ENCODE results near the gene TSNAX. TPM values are rescaled to one million over a fixed set of nuclear protein-coding genes. Genes with fewer than 3 reads are reported as not detected.

The TSNAX gene
- total RNA-seq, 1 experiment from 2014 or later: 38.0 TPM

DNA sequence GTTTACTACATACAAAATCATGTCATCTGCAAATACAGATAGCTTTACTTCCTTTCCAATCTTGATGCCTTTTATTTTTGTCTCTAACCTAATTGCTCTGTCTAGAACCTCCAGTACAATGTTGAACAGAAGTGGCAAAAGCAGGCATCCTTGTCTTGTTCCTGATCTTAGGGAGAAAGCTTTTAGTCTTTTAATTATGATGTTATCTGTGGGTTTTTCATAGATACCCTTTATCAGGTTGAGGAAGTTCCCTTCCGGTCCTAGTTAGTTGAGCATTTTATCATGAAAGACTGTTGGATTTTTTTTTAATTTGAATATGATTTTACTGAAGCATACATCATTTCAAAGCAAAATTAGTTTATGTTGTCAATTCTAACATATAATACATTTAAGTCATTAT is 52.4 kb downstream of the TSNAX start:
- Mint-ChIP-seq H3K9me3 (no peaks in the 10 kb centered on the region), H3K4me3 (no peak overlapping the region), H3K36me3 (no peaks in the 10 kb centered on the region), H3K27ac (no peak overlapping the region), H3K4me1 (no peaks in the 10 kb centered on the region), H3K27me3 (ENCODE audit: low read depth) (no peaks in the 10 kb centered on the region)
- ChIA-PET POLR2A (no interaction called here), CTCF (no interaction called here)
- no peak for DNase-seq (ENCODE audit: low spot score)
- TF ChIP-seq ZNF423 (CRISPR knock-in tag; IDR thresholded peaks at IDR 0.05) (no peak), CREM (CRISPR knock-in tag; IDR thresholded peaks at IDR 0.05) (no peak), ELF4 (CRISPR knock-in tag; IDR thresholded peaks at IDR 0.05; ENCODE audit: low read depth) (no peak)
- ATAC-seq: no peak

DNA sequence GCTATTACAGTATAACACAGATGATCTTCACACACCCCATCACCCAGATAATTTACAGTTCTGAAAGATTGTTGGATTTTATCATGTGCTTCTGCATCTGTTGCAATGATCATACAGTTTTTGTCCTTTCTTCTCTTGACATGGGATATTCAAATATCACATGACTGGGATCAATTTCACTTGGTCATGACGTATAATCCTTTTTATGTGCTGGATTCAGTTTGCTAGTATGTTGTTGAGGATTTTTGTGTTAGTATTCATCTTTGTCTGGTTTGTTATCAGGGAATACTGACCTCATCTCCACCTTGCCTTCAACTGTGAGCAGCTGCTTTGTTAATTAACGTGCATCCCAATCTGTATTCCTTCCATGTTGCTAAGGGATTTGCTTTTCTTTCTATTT is 53.4 kb downstream of the TSNAX start:
- H3K36me3 Mint-ChIP-seq: no peaks in the 10 kb centered on the region
- no peak overlapping the region for H3K27ac Mint-ChIP-seq
- POLR2A ChIA-PET: interaction anchor here (0.7 kb wide), 1 partner anchor 123 kb away, joined by 3 read pairs; no protein-coding TSS in a partner anchor
- no peak for DNase-seq (ENCODE audit: low spot score)
- no peak overlapping the region for H3K4me3 Mint-ChIP-seq
- H3K9me3 Mint-ChIP-seq: no peaks in the 10 kb centered on the region
- no peak for ATAC-seq
- H3K27me3 Mint-ChIP-seq (ENCODE audit: low read depth): no peaks in the 10 kb centered on the region
- H3K4me1 Mint-ChIP-seq: no peaks in the 10 kb centered on the region
- CTCF ChIA-PET: no interaction called here
- TF ChIP-seq USF1 (CRISPR knock-in tag; IDR thresholded peaks at IDR 0.05) (no peak), AFF4 (CRISPR knock-in tag; IDR thresholded peaks at IDR 0.05; ENCODE audit: borderline replicate concordance) (no peak), SOX15 (CRISPR knock-in tag; IDR thresholded peaks at IDR 0.05) (no peak), HMGA2 (CRISPR knock-in tag; IDR thresholded peaks at IDR 0.05) (no peak), ZNF138 (CRISPR knock-in tag; conservative IDR thresholded peaks at IDR 0.05) (no peak), CREB1 (CRISPR knock-in tag; IDR thresholded peaks at IDR 0.05) (no peak), ZNF317 (CRISPR knock-in tag; IDR thresholded peaks at IDR 0.05; ENCODE audit: borderline replicate concordance, low read depth) (no peak), SP1 (CRISPR knock-in tag; conservative IDR thresholded peaks at IDR 0.05) (no peak), ATF3 (CRISPR knock-in tag; conservative IDR thresholded peaks at IDR 0.05) (no peak), FOXJ3 (CRISPR knock-in tag; IDR thresholded peaks at IDR 0.05; ENCODE audit: borderline replicate concordance) (no peak)
- TF ChIP-seq, protein P1, sequence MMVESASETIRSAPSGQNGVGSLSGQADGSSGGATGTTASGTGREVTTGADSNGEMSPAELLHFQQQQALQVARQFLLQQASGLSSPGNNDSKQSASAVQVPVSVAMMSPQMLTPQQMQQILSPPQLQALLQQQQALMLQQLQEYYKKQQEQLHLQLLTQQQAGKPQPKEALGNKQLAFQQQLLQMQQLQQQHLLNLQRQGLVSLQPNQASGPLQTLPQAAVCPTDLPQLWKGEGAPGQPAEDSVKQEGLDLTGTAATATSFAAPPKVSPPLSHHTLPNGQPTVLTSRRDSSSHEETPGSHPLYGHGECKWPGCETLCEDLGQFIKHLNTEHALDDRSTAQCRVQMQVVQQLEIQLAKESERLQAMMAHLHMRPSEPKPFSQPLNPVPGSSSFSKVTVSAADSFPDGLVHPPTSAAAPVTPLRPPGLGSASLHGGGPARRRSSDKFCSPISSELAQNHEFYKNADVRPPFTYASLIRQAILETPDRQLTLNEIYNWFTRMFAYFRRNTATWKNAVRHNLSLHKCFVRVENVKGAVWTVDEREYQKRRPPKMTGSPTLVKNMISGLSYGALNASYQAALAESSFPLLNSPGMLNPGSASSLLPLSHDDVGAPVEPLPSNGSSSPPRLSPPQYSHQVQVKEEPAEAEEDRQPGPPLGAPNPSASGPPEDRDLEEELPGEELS (CRISPR knock-in tag; IDR thresholded peaks at IDR 0.05): no peak

DNA sequence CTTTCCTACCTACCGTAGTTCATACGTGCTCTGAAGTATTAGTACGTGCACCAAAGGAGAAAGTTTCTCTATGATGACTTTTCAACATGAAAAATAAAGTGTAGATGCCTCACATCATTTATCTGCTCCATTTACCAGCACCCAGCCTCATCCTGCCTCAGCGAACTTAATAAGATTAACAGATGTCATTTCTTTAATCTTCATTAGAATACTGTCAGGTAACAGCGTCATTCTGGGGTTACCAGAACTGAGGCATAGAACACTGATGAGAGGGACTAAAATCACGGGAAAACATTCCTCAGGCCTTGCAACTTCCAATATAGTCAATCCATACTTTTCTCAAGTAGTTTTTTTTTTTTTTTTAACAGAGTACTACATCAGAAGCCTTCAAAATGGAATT is 54.9 kb downstream of the TSNAX start:
- POLR2A ChIA-PET: no interaction called here
- TF ChIP-seq ELF4 (CRISPR knock-in tag; IDR thresholded peaks at IDR 0.05; ENCODE audit: low read depth): no peak
- no peak for TF ChIP-seq ZNF532 (CRISPR knock-in tag; IDR thresholded peaks at IDR 0.05; ENCODE audit: borderline replicate concordance)
- TF ChIP-seq ZNF416 (CRISPR knock-in tag; IDR thresholded peaks at IDR 0.05): no peak
- TF ChIP-seq RELA (CRISPR knock-in tag; IDR thresholded peaks at IDR 0.05; ENCODE audit: borderline replicate concordance): no peak
- TF ChIP-seq, protein P2, sequence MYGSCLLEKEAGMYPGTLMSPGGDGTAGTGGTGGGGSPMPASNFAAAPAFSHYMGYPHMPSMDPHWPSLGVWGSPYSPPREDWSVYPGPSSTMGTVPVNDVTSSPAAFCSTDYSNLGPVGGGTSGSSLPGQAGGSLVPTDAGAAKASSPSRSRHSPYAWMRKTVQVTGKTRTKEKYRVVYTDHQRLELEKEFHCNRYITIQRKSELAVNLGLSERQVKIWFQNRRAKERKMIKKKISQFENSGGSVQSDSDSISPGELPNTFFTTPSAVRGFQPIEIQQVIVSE (CRISPR knock-in tag; IDR thresholded peaks at IDR 0.05; ENCODE audit: borderline replicate concordance): no peak
- TF ChIP-seq MYBL2 (CRISPR knock-in tag; IDR thresholded peaks at IDR 0.05): no peak
- no peak for TF ChIP-seq ZNF219 (CRISPR knock-in tag; IDR thresholded peaks at IDR 0.05; ENCODE audit: borderline replicate concordance)
- no peaks in the 10 kb centered on the region for H3K27me3 Mint-ChIP-seq (ENCODE audit: low read depth)
- no peaks in the 10 kb centered on the region for H3K36me3 Mint-ChIP-seq
- H3K4me3 Mint-ChIP-seq: no peak overlapping the region
- no peak overlapping the region for H3K27ac Mint-ChIP-seq
- no peaks in the 10 kb centered on the region for H3K4me1 Mint-ChIP-seq
- ATAC-seq: no peak
- CTCF ChIA-PET: no interaction called here
- no peaks in the 10 kb centered on the region for H3K9me3 Mint-ChIP-seq
- no peak for DNase-seq (ENCODE audit: low spot score)

Measured in WTC11 (cell line).